ENCODE data around the gene B3GNT5. TPM values are rescaled to one million over a fixed set of nuclear protein-coding genes. Genes with fewer than 3 reads are reported as not detected.
A peak's percentile ranks its signal among the peaks of the same experiment; 100 is the strongest.

Gene B3GNT5
- total RNA-seq, result 10 to 100 TPM; 11.3 to 13.3 TPM

DNA sequence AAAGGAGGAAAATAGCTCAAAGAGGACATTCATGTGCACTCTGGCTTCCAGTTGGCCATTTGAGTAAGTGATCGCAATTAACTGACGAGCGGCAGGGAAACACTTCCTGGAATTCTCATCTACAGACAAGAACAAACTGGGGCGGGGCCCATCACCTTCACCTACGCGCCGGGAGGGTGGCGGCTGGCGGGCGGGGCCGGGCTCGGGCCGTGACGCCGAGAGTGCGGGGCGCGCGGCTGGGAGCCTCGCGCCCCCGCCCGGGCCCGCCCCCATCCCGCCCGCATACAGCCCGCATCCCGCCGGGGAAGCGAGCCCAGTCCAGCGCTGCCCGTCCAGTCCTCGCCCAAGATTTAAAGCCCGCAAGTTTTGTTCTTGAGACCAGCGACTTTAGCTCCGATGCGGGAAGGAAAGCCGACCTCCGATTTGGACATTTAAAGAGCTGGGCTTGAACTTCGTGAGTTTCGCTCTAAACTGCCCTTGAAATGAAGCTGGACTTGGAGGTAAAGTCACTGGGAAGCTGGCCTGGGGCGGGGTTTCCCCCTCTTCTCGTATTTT lies at the start of gene B3GNT5:
TSS of gene B3GNT5 (plus strand) at position 281 of the 555 bp plus-strand sequence. CDS start 16,546 bp downstream, outside the sequence.
- peak; percentile 55 for DNase-seq
- H3K36me3 Mint-ChIP-seq, result peaks cover 24% of the 10 kb centered on the region
- no peaks in the 10 kb centered on the region for H3K9me3 Mint-ChIP-seq
- peak within 1 kb of the TSS; percentile 70 for H3K27ac Mint-ChIP-seq
- peak within 1 kb of the TSS; percentile 78 for H3K4me3 Mint-ChIP-seq
- H3K4me1 Mint-ChIP-seq, result peaks cover 21% of the 10 kb centered on the region
- H3K27me3 Mint-ChIP-seq, result peaks cover 35% of the 10 kb centered on the region

GRCh38 chr3:183203670-183204069 lies 49.4 kb upstream of the B3GNT5 start:
- H3K4me3 Mint-ChIP-seq, result no peak overlapping the region
- no peak for DNase-seq
- no peaks in the 10 kb centered on the region for H3K27me3 Mint-ChIP-seq
- H3K36me3 Mint-ChIP-seq, result peaks cover 37% of the 10 kb centered on the region
- no peak overlapping the region for H3K27ac Mint-ChIP-seq
- peaks cover 42% of the 10 kb centered on the region for H3K9me3 Mint-ChIP-seq
- peaks cover 33% of the 10 kb centered on the region for H3K4me1 Mint-ChIP-seq

DNA sequence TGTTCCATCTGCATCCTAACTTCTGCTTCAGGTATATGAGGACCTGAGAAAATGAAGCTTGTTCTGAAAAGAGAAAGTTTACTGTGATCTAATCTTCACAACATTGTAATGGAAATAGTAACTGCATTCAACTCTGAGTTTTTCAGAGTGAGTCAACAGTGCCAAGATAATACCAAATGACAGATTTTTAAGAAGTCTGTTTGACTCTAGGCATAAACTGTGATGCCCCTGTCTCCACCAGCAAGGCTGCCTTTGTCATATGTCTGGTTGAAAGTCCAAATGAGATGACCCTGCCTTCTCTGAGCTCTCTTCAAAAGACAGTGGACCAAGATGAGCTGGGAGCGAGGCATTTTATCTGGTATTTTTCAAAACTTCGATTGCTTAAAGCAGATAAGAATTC lies 44.8 kb upstream of the B3GNT5 start:
- Mint-ChIP-seq H3K9me3 (peaks cover 39% of the 10 kb centered on the region), H3K36me3 (peaks cover 54% of the 10 kb centered on the region), H3K27me3 (no peaks in the 10 kb centered on the region), H3K27ac (peak overlapping the region; percentile 84), H3K4me3 (no peak overlapping the region), H3K4me1 (peaks cover 54% of the 10 kb centered on the region)
- no peak for DNase-seq

- peak overlapping the region; percentile 84 for H3K27ac Mint-ChIP-seq
- H3K27me3 Mint-ChIP-seq, result no peaks in the 10 kb centered on the region
- H3K4me1 Mint-ChIP-seq, result peaks cover 54% of the 10 kb centered on the region
Measured at GRCh38 chr3:183208800-183209199, 44.3 kb upstream of the B3GNT5 start.

DNA sequence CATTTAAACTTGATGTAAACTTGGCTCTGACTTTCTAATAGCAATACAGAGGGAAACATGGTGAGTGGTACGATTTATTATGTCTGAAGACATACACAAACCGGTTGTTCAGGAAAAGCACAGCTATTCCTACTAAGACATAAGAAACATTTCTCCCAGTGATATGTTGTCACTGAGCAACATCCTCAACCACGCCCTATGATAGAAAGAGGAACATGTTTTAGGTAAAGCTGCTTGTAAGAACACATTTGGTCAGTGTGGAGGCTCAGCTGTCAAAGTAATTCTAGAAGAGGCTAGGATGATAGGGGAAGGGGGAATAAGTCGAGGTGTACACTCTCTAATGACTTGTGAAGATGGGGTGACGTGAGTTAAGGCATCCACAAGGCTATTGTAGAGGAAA lies 42.7 kb upstream of the B3GNT5 start:
- no peak for DNase-seq
- peaks cover 41% of the 10 kb centered on the region for H3K36me3 Mint-ChIP-seq
- H3K27me3 Mint-ChIP-seq, result no peaks in the 10 kb centered on the region
- peaks cover 26% of the 10 kb centered on the region for H3K9me3 Mint-ChIP-seq
- no peak overlapping the region for H3K4me3 Mint-ChIP-seq
- H3K27ac Mint-ChIP-seq, result peak overlapping the region; percentile 80
- peaks cover 57% of the 10 kb centered on the region for H3K4me1 Mint-ChIP-seq

More at GRCh38 chr3:183208800-183209199, 44.3 kb upstream of the B3GNT5 start:
- DNase-seq, result no peak
- Mint-ChIP-seq H3K9me3 (peaks cover 34% of the 10 kb centered on the region), H3K4me3 (no peak overlapping the region), H3K36me3 (peaks cover 49% of the 10 kb centered on the region)

GRCh38 chr3:183210862-183211341 lies 42.2 kb upstream of the B3GNT5 start:
- H3K4me1 Mint-ChIP-seq, result peaks cover 56% of the 10 kb centered on the region
- peak; percentile 43 for DNase-seq
- H3K9me3 Mint-ChIP-seq, result peaks cover 26% of the 10 kb centered on the region
- H3K27me3 Mint-ChIP-seq, result no peaks in the 10 kb centered on the region
- peak overlapping the region; percentile 80 for H3K27ac Mint-ChIP-seq
- H3K4me3 Mint-ChIP-seq, result no peak overlapping the region
- peaks cover 41% of the 10 kb centered on the region for H3K36me3 Mint-ChIP-seq

DNA sequence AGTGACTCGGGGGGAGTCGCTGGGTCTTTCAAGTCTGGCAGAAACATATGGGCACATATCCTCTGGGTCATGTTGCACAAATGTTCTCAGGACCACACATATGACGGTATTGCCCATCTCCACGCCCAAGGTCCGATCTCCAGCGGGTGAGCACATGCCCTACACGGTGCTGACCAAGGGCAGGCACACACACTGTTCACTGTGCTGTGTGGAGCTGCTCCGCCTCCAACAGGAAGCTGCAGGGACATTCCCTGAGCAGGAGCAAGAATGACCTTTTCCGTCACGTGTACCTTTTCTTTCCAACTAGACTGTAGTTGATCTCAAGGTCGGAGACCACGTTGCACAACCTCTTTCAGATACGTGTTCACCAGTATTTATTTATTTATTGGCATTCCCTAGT lies 41.7 kb upstream of the B3GNT5 start:
- no peak for DNase-seq
- peaks cover 26% of the 10 kb centered on the region for H3K9me3 Mint-ChIP-seq
- peaks cover 56% of the 10 kb centered on the region for H3K4me1 Mint-ChIP-seq
- peak overlapping the region; percentile 80 for H3K27ac Mint-ChIP-seq
- H3K27me3 Mint-ChIP-seq, result no peaks in the 10 kb centered on the region
- no peak overlapping the region for H3K4me3 Mint-ChIP-seq
- H3K36me3 Mint-ChIP-seq, result peaks cover 41% of the 10 kb centered on the region

- Mint-ChIP-seq H3K4me1 (peaks cover 51% of the 10 kb centered on the region), H3K4me3 (no peak overlapping the region), H3K27me3 (no peaks in the 10 kb centered on the region), H3K36me3 (peaks cover 41% of the 10 kb centered on the region), H3K27ac (no peak overlapping the region), H3K9me3 (peaks cover 25% of the 10 kb centered on the region)
- DNase-seq, result no peak
Measured at GRCh38 chr3:183212096-183212495, 41.0 kb upstream of the B3GNT5 start.

GRCh38 chr3:183212565-183212964 lies 40.5 kb upstream of the B3GNT5 start:
- DNase-seq, result no peak
- Mint-ChIP-seq H3K4me1 (peaks cover 47% of the 10 kb centered on the region), H3K36me3 (peaks cover 39% of the 10 kb centered on the region), H3K9me3 (peaks cover 23% of the 10 kb centered on the region), H3K27ac (no peak overlapping the region), H3K27me3 (no peaks in the 10 kb centered on the region), H3K4me3 (no peak overlapping the region)

- Mint-ChIP-seq H3K4me3 (no peak overlapping the region), H3K27ac (no peak overlapping the region), H3K36me3 (peaks cover 31% of the 10 kb centered on the region), H3K4me1 (peaks cover 44% of the 10 kb centered on the region), H3K27me3 (no peaks in the 10 kb centered on the region), H3K9me3 (peaks cover 15% of the 10 kb centered on the region)
- DNase-seq, result no peak
Measured at GRCh38 chr3:183213415-183214276, 39.4 kb upstream of the B3GNT5 start.

DNA sequence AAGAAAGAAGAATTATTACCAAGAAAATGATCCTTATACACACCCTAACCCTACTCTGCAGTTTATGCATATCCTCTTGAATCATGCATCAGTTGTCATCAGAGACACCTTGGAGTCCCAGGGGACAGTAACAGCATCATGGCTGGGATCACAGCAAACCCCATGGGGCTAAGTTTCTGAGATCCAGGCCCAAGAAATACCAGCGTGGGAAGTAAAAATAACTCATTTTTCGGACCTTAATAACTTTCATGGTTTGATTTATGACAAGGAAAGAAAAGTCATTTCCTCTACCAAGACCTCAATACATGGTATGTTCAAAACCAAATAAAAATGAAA lies 38.8 kb upstream of the B3GNT5 start:
- H3K4me1 Mint-ChIP-seq, result peaks cover 44% of the 10 kb centered on the region
- no peak for DNase-seq
- H3K36me3 Mint-ChIP-seq, result peaks cover 29% of the 10 kb centered on the region
- H3K27me3 Mint-ChIP-seq, result no peaks in the 10 kb centered on the region
- H3K27ac Mint-ChIP-seq, result no peak overlapping the region
- H3K9me3 Mint-ChIP-seq, result peaks cover 15% of the 10 kb centered on the region
- no peak overlapping the region for H3K4me3 Mint-ChIP-seq

- Mint-ChIP-seq H3K9me3 (peaks cover 9% of the 10 kb centered on the region), H3K27ac (no peak overlapping the region), H3K36me3 (peaks cover 18% of the 10 kb centered on the region), H3K4me1 (peaks cover 36% of the 10 kb centered on the region), H3K27me3 (no peaks in the 10 kb centered on the region), H3K4me3 (no peak overlapping the region)
- no peak for DNase-seq
Measured at GRCh38 chr3:183215591-183216202, 37.4 kb upstream of the B3GNT5 start.

DNA sequence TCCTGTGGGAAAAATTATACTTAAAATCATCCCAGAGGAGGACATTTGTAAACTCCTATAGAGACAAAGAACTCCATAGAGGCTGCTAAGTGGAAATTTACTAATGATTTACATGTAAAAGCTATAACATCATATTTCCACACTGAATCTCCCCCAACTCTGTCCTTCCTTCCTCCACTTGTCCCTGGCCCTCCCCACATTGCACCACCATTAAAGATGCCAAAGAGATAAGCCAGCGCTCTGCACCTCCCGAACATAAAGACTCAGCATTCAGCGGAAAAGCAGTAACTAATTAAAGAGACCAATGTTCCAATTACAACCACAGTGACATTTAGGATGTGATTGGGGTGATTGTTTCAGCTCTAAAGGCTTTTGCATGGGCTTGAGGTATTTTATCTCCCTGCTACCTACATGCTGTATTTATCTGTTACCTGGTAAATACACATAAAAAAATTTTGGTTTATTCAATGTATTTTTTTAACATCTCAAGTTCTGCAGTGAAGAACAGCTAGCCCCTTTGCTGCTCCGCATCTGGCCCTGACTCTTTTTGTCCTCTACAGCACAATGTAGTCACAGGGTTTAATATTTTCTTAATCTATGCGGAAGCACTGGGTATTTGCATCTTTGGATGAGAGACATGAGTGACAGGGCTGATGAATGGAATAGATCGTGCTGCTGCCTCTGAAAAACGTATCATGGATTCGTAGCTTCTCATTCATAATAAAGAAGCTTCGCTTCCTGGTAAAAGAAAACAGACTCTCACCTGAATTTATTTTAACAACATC lies 35.3 kb upstream of the B3GNT5 start:
- no peak overlapping the region for H3K4me3 Mint-ChIP-seq
- H3K4me1 Mint-ChIP-seq, result peaks cover 17% of the 10 kb centered on the region
- peaks cover 3% of the 10 kb centered on the region for H3K36me3 Mint-ChIP-seq
- no peaks in the 10 kb centered on the region for H3K27me3 Mint-ChIP-seq
- no peaks in the 10 kb centered on the region for H3K9me3 Mint-ChIP-seq
- DNase-seq, result no peak
- H3K27ac Mint-ChIP-seq, result no peak overlapping the region

DNA sequence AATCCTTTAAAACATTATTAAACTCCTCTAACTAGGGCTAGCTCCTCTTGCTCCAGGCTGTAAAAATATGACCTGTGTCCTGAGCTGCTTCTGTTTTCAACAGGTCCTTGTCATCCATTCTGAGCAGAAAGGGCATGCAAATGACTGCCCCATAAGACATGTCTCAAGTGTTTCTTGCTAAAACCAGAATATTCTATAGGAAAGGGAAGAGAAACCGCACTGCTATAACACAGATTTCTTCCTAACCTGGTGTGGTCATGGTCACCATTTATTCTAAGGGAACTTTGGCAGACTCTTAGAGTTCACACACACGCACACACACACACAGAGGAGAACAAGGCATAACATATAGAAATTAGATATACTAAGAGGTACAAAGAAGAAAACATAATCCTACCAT lies 34.2 kb upstream of the B3GNT5 start:
- no peak for DNase-seq
- H3K4me3 Mint-ChIP-seq, result peak overlapping the region; percentile 27
- H3K27ac Mint-ChIP-seq, result peak overlapping the region; percentile 69
- H3K4me1 Mint-ChIP-seq, result peaks cover 22% of the 10 kb centered on the region
- H3K9me3 Mint-ChIP-seq, result no peaks in the 10 kb centered on the region
- peaks cover 3% of the 10 kb centered on the region for H3K36me3 Mint-ChIP-seq
- H3K27me3 Mint-ChIP-seq, result no peaks in the 10 kb centered on the region

DNA sequence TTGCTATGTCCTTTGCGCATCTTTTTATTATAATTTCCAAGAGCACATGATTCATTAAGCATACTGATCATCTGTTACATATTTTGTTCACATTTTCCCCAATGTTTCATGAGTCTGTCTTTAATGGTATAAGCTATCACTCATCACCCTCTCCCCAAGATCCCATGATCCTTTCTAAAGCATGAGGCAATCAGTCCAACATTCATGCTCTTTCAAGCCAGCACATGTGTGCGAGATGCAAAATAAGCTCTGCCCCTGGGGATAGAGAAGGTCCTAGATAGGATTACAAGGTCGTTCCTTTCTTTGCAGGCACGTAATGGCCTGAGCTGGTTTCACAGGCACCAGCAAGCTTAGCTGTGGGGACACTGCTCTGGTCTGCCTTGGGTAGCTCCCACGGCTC lies 32.2 kb upstream of the B3GNT5 start:
- no peak for DNase-seq
- H3K4me1 Mint-ChIP-seq, result peaks cover 30% of the 10 kb centered on the region

More for the DNA sequence above, 32.2 kb upstream of the B3GNT5 start:
- Mint-ChIP-seq H3K36me3 (peaks cover 3% of the 10 kb centered on the region), H3K9me3 (no peaks in the 10 kb centered on the region), H3K27me3 (no peaks in the 10 kb centered on the region), H3K27ac (no peak overlapping the region), H3K4me3 (no peak overlapping the region)
